Measurements from ENCODE around the gene TWF2. TPM values are rescaled to one million over a fixed set of nuclear protein-coding genes. Genes with fewer than 3 reads are reported as not detected.
A peak's percentile ranks its signal among the peaks of the same experiment; 100 is the strongest.

TWF2 gene
- total RNA-seq, 1 experiment from 2014 or later: 103 TPM

DNA sequence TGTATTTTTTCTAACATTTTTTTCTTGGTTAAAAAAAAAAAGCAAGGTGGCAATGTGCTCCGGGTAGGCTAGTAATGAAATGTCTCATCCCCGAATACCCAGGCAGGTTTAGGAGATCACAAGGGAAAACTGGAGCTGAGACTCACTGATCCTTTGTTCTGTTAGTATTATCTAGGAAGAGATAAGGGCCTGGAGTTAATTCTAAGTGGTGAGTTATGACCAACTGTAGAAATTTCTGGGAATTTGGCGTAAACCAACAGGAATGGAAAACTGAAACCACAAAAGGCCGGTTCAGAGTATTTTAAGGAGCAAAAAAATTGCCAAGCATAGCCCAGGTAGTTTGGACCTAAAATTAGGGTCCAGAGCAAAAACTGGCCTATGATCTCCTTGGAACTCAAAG, 19.0 kb upstream of the TWF2 start:
- DNase-seq (ENCODE audit: low read depth): no peak

DNA sequence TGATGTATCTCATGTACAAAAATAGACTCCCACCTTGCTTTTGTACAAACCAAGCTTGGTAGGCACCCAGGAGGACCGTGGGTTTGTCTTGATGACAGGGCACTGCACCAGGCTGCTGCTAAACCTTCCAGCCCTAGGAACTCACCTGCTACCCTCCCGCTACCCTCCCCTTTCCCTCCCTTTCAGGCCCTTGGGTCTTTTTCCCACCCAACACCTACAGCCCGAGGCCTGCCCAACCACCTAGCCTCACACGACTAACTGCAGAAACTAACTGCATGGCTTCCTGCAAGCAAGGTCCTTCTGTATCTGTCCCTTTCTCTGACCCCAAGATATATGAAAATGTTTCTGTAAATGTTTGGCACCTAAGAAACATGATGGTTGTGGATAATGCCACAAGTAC, 17.7 kb upstream of the TWF2 start:
- DNase-seq (ENCODE audit: low read depth): no peak

DNA sequence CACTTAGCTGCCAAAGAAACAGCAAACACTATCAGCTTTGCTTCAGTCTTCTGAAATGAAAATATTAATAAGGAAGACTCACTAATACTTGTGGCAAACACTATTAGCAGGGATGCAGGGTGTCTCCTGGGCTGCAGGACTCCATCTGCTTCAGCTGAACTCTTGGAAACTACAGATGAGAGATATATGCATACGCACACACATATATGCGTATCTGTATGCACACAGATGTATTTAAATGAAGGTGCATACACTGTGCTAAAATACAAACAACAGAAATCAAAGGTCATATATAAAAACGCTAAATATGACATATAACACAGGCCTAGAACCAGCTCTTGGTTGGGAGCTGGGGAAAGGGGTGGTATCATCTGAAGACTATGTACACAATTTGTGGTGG, 17.2 kb upstream of the TWF2 start:
- DNase-seq (ENCODE audit: low read depth): no peak

DNA sequence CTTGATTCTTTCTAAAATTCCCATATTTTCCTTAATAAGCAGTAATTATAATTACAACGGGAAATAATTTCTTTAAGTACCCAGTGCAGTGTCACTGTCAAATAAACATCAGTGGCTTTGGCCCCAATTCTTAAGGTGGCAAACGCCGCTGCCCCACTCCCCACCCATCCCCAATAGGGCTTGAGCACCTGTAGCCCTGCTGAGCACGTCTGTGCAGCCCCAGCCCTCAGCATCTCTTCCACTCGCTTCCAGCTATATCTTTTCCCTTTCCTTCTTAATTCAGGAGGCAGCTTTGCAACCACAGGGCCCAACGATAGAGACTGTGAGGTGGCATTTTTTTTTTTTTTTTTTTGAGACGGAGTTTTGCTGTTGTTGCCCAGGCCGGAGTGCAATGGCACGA, 15.7 kb upstream of the TWF2 start:
- DNase-seq (ENCODE audit: low read depth): no peak

DNA sequence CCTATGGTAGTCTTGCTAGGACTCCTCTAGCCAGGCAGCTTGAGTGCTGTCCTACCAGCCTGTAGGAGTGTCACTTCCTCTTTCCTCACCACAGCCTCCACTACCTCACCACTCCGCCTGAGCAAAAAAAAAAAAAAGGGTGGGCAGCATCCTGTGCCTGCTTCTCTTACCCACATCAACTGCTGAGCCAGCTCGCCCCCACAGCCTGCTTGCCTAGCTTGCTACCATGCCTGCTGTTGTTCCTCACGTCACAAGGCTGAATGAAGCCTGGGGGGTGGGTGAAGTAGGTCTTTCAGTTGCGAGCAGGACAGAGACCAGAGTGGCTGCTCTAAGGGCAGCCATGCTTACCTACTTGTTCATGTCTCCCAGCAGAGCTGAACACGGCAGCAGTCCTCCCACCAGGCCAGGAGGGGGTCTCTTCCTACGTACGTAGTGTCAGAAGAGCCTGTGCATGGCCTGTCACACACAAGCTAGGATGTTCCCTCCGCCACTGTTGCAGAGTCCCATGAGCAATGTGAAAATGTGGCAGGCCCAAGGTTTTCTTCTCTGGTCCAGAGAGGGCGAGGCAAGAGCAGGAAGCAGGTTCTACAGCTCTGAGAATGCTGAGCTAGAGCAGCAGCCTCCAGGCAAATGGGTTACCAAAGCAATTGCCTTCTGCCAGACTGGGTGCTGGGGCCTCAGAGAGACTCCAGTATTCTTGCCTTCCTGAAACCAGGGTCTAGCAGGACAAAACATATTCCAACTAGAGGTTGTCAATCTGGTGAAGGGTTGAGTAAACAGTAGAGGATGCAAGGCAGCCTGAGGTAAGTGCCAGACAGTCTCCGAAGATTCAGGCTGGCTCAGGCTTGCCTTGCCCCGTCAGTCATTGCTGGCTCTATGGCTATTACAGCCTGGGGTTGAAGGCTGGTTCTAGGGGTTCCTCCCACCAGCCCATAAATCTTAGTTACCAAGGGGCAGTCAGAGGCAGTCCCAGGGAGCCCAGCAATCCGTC, 14.7 kb upstream of the TWF2 start:
- no peak for DNase-seq (ENCODE audit: low read depth)

DNA sequence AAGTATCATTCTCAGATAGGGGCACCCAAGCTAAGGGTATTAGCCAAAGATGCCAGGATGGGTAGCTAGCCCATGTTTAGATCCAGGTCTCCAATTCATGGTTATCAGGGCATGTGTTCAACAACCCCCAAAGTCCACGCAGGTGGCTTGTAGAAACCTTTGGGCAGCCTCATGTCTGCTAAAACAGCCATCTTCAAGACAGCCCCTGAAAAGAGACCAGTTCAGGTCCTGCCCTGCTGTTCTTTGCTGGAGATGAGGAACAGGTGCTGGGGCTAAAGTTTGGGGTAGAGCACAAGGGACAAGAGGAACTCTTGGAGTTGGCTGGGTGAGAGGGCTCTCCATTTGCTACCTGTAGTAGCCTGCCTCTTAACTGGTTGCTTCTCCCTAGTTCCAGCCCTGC, 11.2 kb upstream of the TWF2 start:
- DNase-seq (ENCODE audit: low read depth): no peak

DNA sequence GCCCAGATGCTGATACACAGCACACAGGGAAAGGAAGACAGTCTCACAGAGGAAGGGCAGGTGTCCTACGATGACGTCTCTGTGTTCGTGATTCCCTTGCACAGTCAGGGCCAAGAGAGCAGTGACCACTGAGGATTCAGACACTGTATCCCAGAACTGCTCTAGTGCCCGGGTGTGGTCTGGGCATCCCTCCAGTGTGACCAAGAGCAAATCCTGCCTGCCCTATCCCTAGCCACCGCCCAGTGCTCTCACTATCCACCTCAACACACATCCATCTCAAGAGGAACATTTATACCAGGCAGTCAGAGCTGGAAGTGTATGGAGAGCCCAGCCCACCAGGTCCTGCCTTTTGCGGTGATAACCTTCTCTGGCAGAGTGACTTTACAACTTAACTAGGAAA, 10.7 kb upstream of the TWF2 start:
- DNase-seq (ENCODE audit: low read depth): no peak

DNA sequence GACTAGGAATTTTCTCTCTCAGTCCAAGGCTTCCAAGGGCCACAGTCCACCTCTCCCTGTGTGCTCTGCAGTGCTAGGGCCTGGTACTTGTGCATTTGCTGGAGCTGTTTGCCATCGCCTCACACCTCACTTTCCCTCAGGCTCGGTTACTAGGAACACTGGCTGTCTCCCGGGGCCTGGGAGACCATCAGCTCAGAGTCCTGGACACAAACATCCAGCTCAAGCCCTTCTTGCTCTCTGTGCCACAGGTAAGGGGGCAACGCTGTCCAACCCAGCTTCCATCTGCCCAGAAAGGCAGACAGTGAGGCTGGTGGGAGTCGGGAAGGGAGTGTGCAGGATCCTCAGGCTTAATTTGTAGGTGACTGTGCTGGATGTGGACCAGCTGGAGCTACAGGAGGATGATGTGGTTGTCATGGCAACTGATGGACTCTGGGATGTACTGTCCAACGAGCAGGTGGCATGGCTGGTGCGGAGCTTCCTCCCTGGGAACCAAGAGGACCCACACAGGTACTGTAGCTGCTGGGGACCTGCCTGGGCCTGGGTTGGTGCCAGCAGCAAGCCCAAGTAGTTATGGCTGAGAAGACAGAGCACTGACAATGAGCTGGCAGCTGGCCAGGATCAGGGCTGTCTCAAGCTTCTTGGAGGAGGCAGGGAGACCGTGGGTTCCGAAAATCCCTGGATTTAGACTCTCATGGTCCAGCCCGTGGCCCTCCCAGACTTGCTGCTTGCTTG, 10.0 kb upstream of the TWF2 start:
- no peak for DNase-seq (ENCODE audit: low read depth)

DNA sequence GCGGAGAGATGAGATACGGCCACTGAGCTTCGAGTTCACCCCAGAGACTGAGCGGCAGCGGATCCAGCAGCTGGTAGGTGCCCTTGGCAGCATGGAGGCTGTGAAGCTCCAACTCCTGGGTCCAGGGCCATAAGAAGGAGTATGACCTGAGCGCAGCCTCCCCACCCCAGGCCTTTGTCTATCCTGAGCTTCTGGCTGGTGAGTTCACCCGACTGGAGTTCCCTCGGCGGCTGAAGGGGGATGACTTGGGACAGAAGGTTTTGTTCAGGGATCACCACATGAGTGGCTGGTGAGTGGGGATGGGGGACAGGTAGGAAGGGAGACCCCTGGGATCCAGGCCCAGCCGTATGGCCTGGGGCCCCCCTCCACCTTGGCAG, 9.2 kb upstream of the TWF2 start:
- DNase-seq (ENCODE audit: low read depth): no peak

DNA sequence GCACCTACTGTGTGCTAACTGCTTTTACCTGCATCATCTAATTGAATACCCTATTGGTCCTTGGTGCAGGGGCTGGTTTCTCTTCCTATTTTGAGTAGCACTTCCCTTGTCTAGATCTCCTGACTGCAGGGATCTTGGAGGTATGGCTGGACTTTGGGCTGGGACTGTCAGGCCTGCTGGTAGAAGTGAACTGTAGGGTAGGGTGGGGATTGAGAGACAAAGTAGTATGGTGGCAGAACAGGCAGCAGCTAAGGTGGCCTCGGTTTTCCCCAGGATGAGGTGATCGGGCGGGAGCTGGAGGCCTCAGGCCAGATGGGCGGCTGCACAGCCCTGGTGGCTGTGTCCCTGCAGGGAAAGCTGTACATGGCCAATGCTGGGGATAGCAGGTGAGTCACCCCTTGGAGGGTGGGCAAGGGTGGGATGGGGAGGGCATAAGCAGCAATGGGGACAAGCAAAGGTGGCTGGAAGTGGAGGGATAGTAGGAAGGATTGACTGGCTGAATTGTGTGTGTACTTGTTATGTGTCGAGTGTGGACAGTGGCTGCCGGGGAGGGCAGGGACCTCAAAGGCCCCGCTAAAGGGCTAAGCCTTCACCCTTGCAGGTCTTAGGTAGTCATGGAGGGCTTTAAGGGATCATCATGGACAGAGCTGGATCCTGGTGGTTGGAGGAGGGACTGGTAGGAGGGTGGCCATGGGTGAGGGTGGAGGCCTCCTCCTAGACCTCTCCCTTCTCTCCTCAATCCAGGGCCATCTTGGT, 8.6 kb upstream of the TWF2 start:
- DNase-seq (ENCODE audit: low read depth): no peak

DNA sequence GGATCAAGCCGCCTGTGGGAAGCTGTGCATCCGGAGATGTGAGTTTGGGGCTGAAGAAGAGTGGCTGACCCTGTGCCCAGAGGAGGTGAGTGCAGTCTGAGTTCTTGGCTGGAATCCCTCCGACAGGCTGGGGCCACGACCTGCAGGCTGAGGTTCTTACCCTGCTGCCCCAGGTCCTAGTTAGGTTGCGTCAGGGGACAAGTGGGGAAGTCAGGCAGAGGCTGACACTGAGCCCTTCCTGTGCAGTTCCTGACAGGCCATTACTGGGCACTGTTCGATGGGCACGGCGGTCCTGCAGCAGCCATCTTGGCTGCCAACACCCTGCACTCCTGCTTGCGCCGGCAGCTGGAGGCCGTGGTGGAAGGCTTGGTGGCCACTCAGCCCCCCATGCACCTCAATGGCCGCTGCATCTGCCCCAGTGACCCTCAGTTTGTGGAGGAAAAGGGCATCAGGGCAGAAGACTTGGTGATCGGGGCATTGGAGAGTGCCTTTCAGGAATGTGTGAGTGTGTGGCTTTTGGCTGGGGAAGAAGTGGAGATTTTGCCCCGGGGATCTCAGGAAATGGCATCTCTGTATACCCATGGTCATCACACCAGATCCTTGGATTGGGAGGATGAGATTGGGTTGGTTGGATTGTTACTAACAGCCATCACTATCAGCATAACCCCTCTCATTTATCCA, 7.9 kb upstream of the TWF2 start:
- DNase-seq (ENCODE audit: low read depth): no peak

DNA sequence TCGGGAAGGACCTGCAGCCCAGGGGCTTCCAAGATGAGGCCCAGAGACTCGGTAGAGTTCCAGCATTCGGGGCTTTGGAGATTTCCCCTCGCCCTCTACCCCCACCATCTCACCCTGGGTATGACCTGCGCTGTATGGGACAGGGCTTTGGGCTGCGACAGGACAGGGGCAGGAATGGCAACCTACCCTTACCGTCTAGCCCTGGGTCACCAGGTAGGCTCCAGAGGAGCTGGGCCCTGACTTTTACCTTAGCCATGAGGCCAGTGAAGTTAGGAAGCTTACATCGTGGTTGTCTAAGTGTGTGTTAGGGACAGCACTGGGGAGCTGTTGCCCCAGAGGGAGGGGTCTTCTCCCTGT, 7.3 kb upstream of the TWF2 start:
- DNase-seq (ENCODE audit: low read depth): no peak

DNA sequence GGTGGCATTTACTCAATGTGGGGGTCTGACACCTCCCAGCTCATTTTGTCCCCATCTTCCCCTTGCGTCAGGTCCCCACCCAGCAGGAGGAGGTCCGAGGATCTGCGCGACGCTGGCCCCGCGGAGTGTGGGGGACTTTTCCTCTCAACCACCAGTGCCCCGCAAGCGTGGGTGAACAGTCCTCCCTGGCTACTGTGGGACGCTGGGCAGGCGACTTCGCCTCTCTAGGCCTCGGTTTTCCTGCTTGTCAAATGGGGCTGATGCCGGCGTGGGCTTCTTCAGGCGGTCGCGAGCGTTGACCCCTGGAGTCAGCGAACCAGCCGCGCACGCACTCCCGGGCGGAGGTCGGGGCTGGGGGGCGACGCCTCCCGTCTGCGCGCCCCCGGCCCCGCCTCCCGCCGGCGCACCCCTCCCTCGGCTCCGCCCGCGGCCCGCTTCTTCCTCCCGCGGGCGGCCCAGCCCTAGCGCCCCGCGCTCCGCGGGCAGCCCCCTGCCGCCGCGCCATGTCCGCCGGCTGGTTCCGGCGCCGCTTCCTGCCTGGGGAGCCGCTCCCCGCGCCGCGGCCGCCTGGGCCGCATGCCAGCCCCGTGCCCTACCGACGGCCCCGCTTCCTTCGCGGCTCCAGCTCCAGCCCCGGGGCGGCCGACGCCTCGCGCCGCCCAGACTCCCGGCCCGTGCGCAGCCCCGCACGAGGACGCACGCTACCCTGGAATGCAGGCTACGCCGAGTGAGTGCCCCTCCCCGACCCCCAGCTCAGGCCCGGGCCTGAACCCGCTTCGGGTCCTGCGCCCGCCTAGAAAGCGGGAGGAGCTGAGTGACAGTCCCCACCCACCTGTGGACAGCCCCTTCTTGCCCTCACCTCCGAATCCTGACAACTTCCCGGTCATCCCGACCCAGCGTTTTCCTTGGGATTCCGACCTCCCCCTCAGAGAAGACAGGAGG, 6.6 kb upstream of the TWF2 start, which contains the start of gene PPM1M:
TSS of gene PPM1M (plus strand) at position 438 of the 942 bp plus-strand sequence. CDS start at position 504, 66 bp downstream.
- DNase-seq (ENCODE audit: low read depth): peak; percentile 60

DNA sequence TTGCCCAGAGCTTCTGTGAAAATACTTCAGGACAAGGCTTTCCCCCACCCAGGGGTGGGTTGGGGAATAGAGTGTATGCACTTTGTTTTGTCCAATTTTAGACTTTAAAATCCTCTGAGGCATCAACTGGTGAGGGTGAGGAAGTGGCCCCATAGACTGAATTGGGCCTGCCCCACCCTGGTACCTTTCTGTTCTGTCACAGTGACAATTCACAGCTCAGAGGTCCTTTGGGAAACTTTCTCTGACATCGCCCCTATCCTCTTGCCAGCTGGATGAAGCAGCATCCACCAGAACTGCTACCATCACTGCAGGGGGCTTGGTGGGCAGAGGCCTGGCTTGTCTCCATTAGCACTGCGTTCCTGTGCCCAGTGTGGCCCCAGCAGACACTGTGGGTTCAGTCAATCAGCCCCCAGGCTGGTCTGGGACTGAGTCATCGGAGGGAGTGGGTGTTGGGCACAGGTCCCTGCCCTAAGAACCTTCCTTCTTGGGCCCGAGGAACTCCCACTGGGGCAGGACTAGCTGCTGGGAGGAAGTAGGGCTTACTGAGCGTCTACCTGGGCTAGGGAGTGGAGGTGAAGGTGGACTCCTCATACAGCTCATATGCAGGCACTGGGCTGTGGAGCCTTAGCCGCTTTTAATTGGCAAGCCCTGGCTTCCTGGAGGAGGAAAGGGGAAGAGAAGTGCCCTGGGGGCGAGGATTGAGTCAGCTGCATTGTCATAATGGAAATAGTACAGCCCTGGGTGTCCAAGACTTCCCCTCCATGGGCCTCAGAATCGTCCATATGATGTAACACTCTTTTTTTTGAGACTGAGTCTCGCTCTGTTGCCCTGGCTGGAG, 5.1 kb upstream of the TWF2 start:
- DNase-seq (ENCODE audit: low read depth): peak; percentile 73

DNA sequence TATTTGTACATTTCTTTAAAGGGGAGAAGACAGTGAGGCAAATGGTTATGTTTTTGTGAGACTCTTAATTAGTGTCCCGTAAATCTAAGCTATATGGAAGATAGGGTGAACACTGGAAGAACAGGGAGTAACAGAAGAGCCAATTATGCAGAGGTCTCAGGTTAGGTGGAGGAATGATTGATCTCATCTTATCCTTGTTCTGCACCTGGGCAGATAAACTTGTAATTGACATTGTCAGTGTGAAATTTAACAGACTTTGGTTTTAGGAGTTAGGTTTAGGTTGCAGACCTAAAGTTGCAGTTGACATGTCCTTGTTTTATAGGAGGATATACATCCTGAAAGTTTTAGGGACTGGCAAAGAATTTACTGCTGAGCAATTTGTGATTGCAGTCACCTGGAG, 3.1 kb upstream of the TWF2 start:
- DNase-seq (ENCODE audit: low read depth): no peak

DNA sequence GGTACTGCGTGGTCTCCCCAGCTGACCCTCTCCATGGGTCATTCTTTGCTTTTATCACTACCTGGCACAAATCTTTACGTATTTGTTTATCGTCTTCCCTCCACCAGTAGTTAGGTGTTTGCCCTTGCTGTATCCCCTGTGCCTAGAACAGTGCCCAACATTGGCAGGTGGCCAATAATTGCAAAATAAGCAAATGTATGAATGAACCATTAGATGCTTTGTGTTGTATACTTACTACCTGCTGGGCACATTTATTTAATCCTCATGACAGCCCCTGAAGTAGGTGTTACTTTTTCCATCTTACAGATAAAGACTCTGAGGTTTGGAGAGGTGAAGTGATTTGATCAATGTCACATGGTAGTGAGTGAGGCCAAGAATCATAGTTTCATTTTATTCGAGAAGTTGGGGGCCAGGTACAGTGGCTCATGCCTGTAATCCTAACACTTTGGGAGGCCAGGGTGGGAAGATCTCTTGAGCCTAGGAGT, 2.0 kb upstream of the TWF2 start:
- DNase-seq (ENCODE audit: low read depth): no peak

DNA sequence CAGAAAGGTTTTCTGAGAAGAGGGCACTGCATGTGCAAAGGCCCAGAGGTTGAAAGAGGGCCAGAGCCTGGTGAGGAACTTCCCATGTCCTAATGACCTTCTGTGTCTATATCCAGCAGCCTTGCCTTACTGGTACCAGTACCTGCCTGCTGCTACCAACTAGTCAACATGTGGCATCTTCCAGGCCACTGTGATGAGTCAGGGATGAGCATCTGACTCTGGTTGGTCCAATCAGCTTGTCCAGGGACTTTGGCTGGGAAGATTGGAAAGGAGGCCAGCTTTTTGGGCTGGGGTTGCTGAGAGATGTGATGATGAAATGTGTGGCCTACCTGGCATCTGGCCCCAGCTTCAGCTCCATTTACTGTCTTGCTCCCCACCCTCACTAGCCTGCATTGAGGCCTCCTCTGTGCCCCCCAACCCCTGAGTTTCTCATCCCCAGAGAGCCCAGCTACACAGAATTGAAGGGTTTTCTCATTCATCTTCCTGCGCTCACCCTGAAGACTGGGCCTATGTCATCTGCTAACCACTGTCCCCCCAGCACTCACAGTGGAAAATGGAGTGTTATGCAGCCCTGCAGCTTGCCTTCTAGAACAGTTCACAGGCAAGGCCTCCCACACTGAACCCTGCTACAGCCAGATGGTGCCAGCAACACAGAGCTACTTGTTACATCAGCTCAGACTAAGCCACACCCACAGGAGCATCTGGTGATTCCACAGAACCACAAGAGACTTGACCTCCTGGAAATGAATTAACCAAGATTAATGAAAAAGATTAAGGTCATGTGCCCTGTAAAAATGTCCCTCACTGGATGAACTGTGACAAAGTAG, 1.3 kb upstream of the TWF2 start:
- DNase-seq (ENCODE audit: low read depth): peak; percentile 59

DNA sequence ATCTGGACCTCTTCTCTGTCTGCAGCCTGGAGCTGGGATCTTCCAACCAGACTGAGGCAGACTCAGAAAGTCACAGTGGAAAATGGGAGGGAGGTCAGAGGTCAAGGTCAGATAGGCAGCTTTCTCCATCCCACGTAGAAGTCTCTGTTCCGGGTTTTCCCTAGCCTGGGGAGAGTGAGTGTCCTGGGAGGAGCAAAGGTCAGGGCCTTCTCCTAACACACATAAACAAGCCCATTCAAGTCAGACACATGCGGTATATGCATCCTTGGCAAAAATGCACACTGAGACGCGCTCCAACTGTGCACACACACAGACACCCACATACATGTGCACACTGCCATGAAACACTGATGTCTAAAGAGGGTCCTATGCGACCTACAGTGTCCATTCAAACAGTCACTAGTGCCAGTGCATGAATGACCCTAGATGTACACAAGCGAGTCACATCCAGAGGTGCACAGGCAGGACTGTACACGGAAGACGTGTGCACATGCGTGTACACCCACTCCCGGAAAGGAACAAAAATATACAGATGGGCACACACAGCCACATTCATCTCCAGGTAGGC, 681 bp downstream of the TWF2 start:
- DNase-seq (ENCODE audit: low read depth): no peak
